HEK293 (cell line): ENCODE data around the gene ADAMTS10.

Experiments
- CTCF ChIA-PET: fragments of 350-600 bp; formaldehyde crosslinking; extraction: SDS; loops from one replicate; lab custom pipeline; 2021; ENCODE audit warnings: antibody characterized with exemption; lab: Yijun Ruan, JAX
- POLR2A ChIA-PET: fragments of 300-600 bp; formaldehyde crosslinking; extraction: SDS; loops from one replicate; lab custom pipeline; 2020; ENCODE audit warnings: antibody characterized with exemption, inconsistent platforms; lab: Yijun Ruan, JAX
- H3K27ac ChIP-seq: fragments of 200-500 bp; sonication (Bioruptor generic); 2 replicates; pipeline ENCODE4 v1.5.1; 2014; ENCODE audit warnings: low read depth, low read length, control low read depth, inconsistent platforms; ENCODE audit errors: extremely low read depth
- H3K36me3 ChIP-seq, 2 experiments: fragments of 200-500 bp in 1 of 2; sonication (Bioruptor generic) in 1 of 2; 1 replicate in 1 of 2; 2 replicates in 1 of 2; pipeline ENCODE4 v1.5.1; 2014 to 2017; ENCODE audit warnings: inconsistent platforms in 2 of 2, low read length in 2 of 2; ENCODE audit not compliant: control insufficient read depth in 2 of 2, insufficient read depth in 1 of 2
- H3K4me1 ChIP-seq: fragments of 200-500 bp; sonication (Bioruptor generic); 2 replicates; pipeline ENCODE4 v1.5.1; 2014; ENCODE audit warnings: mild to moderate bottlenecking, low read length, inconsistent platforms; ENCODE audit not compliant: control insufficient read depth, insufficient read depth
- H3K4me3 ChIP-seq: 2 replicates; pipeline ENCODE4 v1.5.1; 2011; ENCODE audit warnings: low read depth, mild to moderate bottlenecking, control low read depth, low read length, moderate library complexity
- H3K9me3 ChIP-seq: fragments of 200-500 bp; sonication (Bioruptor generic); 2 replicates; pipeline ENCODE4 v1.5.1; 2014; ENCODE audit warnings: low read depth, low read length, inconsistent platforms; ENCODE audit not compliant: control insufficient read depth, insufficient read depth
- GFI1B ChIP-seq: fragments of 450-650 bp; formaldehyde crosslinking; IDR thresholded peaks from 2 replicates; pipeline ENCODE4 v1.5.1; 2016; ENCODE audit warnings: missing biosample characterization, missing genetic modification characterization
- GLIS1 ChIP-seq: fragments of 450-650 bp; formaldehyde crosslinking; IDR thresholded peaks from 2 replicates; pipeline ENCODE4 v1.5.1; 2016; ENCODE audit warnings: missing biosample characterization, missing genetic modification characterization
- SCRT2 ChIP-seq: fragments of 450-650 bp; formaldehyde crosslinking; IDR thresholded peaks from 2 replicates; pipeline ENCODE4 v1.5.1; 2016; ENCODE audit warnings: missing biosample characterization, missing genetic modification characterization
- ZBTB20 ChIP-seq: fragments of 450-650 bp; formaldehyde crosslinking; IDR thresholded peaks from 2 replicates; pipeline ENCODE4 v1.5.1; 2016; ENCODE audit warnings: missing biosample characterization, missing genetic modification characterization
- ZFHX2 ChIP-seq: fragments of 450-650 bp; formaldehyde crosslinking; conservative IDR thresholded peaks from 2 replicates; pipeline ENCODE4 v1.5.1; 2016; ENCODE audit warnings: missing biosample characterization, missing genetic modification characterization
- ZIC2 ChIP-seq: fragments of 450-650 bp; formaldehyde crosslinking; IDR thresholded peaks from 2 replicates; pipeline ENCODE4 v1.5.1; 2016; ENCODE audit warnings: missing biosample characterization, missing genetic modification characterization
- ZNF112 ChIP-seq: fragments of 450-650 bp; formaldehyde crosslinking; IDR thresholded peaks from 2 replicates; pipeline ENCODE4 v1.5.0; 2017; ENCODE audit warnings: missing biosample characterization, missing genetic modification characterization
- ZNF132 ChIP-seq: fragments of 450-650 bp; formaldehyde crosslinking; IDR thresholded peaks from 2 replicates; pipeline ENCODE4 v1.5.1; 2017; ENCODE audit warnings: missing biosample characterization, missing genetic modification characterization, borderline replicate concordance
- ZNF16 ChIP-seq: fragments of 450-650 bp; formaldehyde crosslinking; IDR thresholded peaks from 2 replicates; pipeline ENCODE4 v1.5.1; 2016; ENCODE audit warnings: low read depth, missing biosample characterization, missing genetic modification characterization
- ZNF175 ChIP-seq: fragments of 450-650 bp; formaldehyde crosslinking; IDR thresholded peaks from 2 replicates; pipeline ENCODE4 v1.5.1; 2016; ENCODE audit warnings: missing biosample characterization, missing genetic modification characterization
- ZNF2 ChIP-seq: fragments of 450-650 bp; formaldehyde crosslinking; IDR thresholded peaks from 2 replicates; pipeline ENCODE4 v1.5.1; 2016; ENCODE audit warnings: missing biosample characterization, missing genetic modification characterization
- ZNF335 ChIP-seq: fragments of 450-650 bp; formaldehyde crosslinking; conservative IDR thresholded peaks from 2 replicates; pipeline ENCODE4 v1.5.1; 2016; ENCODE audit warnings: missing biosample characterization, missing genetic modification characterization
- ZNF426 ChIP-seq: fragments of 450-650 bp; formaldehyde crosslinking; IDR thresholded peaks from 2 replicates; pipeline ENCODE4 v1.5.1; 2017; ENCODE audit warnings: missing biosample characterization, missing genetic modification characterization, mild to moderate bottlenecking, inconsistent platforms, moderate library complexity
- ZNF529 ChIP-seq: fragments of 450-650 bp; formaldehyde crosslinking; IDR thresholded peaks from 2 replicates; pipeline ENCODE4 v1.5.1; 2017; ENCODE audit warnings: missing genetic modification characterization, missing biosample characterization; ENCODE audit not compliant: insufficient replicate concordance
- ZNF530 ChIP-seq: fragments of 450-650 bp; formaldehyde crosslinking; IDR thresholded peaks from 2 replicates; pipeline ENCODE4 v1.5.1; 2016; ENCODE audit warnings: low read depth, missing biosample characterization, missing genetic modification characterization
- ZNF571 ChIP-seq: fragments of 450-650 bp; formaldehyde crosslinking; IDR thresholded peaks from 2 replicates; pipeline ENCODE4 v1.5.0; 2017; ENCODE audit warnings: missing biosample characterization, missing genetic modification characterization
- ZNF664 ChIP-seq: fragments of 450-650 bp; formaldehyde crosslinking; IDR thresholded peaks from 2 replicates; pipeline ENCODE4 v1.5.1; 2016; ENCODE audit warnings: missing biosample characterization, missing genetic modification characterization
- ZNF701 ChIP-seq: fragments of 450-650 bp; formaldehyde crosslinking; IDR thresholded peaks from 2 replicates; pipeline ENCODE4 v1.5.1; 2016; ENCODE audit warnings: missing biosample characterization, missing genetic modification characterization
- ZNF792 ChIP-seq: fragments of 450-650 bp; formaldehyde crosslinking; IDR thresholded peaks from 2 replicates; pipeline ENCODE4 v1.5.1; 2016; ENCODE audit warnings: missing biosample characterization, missing genetic modification characterization
- ZSCAN30 ChIP-seq: fragments of 450-650 bp; IDR thresholded peaks from 2 replicates; pipeline ENCODE4 v1.5.1; 2018; ENCODE audit warnings: missing biosample characterization, mild to moderate bottlenecking, missing genetic modification characterization, moderate library complexity
- TF ChIP-seq, protein P1 (sequence below): fragments of 450-650 bp; formaldehyde crosslinking; IDR thresholded peaks from 2 replicates; pipeline ENCODE4 v1.5.1; 2016; ENCODE audit warnings: missing biosample characterization, missing genetic modification characterization
- TF ChIP-seq, protein P2 (sequence below): fragments of 450-650 bp; formaldehyde crosslinking; IDR thresholded peaks from 2 replicates; pipeline ENCODE4 v1.5.1; 2016; ENCODE audit warnings: missing biosample characterization, missing genetic modification characterization
- TF ChIP-seq, protein P3 (sequence below): fragments of 450-650 bp; formaldehyde crosslinking; IDR thresholded peaks from 2 replicates; pipeline ENCODE4 v1.5.1; 2017; ENCODE audit warnings: missing biosample characterization, missing genetic modification characterization

The ADAMTS10 gene

DNA sequence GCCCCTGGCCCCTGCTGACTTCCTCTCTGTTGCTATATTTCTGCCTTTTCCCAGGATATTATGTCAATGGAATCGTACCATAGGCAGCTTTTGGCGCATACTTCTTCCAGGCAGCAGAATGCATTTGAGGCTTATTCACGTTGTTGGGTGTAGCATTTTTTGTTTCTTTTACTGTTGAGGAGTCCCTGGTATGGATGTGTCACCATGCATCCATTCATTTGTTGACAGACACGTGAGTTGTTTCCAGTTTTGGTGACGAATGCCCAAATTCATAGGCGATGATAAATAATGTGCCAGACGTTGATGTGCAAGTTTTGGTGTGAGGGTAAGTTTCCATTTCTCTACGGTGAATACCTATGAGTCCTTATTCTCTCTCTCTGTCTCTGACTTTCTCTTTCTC is 24.9 kb upstream of the ADAMTS10 start:
- 0 out of 2 replicates have a peak, but pooled peaks cover 2% of the 10 kb centered on the region for H3K4me1 ChIP-seq
- ChIA-PET CTCF (interaction anchor here (0.6 to 2.1 kb wide), 3 partner anchors 13 to 107 kb away, joined by 3 to 6 read pairs (median 4); no protein-coding TSS in a partner anchor), POLR2A (interaction anchor here (0.6 kb wide), 1 partner anchor 9 kb away, joined by 5 read pairs; no protein-coding TSS in a partner anchor)
- no peaks in the 10 kb centered on the region for H3K9me3 ChIP-seq
- no peak overlapping the region for H3K4me3 ChIP-seq
- no peaks in the 10 kb centered on the region for H3K36me3 ChIP-seq
- TF ChIP-seq ZNF664 (tag by site-specific recombination) (no peak), ZNF426 (tag by site-specific recombination) (no peak), ZBTB20 (no peak), SCRT2 (tag by site-specific recombination) (no peak), ZNF132 (no peak), ZSCAN30 (tag by site-specific recombination) (no peak), ZNF701 (tag by site-specific recombination) (no peak), ZNF530 (tag by site-specific recombination) (no peak), ZNF529 (tag by site-specific recombination) (no peak), ZNF175 (no peak), GFI1B (tag by site-specific recombination) (no peak)
- TF ChIP-seq, protein P1, sequence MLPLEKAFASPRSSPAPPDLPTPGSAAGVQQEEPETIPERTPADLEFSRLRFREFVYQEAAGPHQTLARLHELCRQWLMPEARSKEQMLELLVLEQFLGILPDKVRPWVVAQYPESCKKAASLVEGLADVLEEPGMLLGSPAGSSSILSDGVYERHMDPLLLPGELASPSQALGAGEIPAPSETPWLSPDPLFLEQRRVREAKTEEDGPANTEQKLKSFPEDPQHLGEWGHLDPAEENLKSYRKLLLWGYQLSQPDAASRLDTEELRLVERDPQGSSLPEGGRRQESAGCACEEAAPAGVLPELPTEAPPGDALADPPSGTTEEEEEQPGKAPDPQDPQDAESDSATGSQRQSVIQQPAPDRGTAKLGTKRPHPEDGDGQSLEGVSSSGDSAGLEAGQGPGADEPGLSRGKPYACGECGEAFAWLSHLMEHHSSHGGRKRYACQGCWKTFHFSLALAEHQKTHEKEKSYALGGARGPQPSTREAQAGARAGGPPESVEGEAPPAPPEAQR (tag by site-specific recombination), result no peak
- H3K27ac ChIP-seq, result no peak overlapping the region

DNA sequence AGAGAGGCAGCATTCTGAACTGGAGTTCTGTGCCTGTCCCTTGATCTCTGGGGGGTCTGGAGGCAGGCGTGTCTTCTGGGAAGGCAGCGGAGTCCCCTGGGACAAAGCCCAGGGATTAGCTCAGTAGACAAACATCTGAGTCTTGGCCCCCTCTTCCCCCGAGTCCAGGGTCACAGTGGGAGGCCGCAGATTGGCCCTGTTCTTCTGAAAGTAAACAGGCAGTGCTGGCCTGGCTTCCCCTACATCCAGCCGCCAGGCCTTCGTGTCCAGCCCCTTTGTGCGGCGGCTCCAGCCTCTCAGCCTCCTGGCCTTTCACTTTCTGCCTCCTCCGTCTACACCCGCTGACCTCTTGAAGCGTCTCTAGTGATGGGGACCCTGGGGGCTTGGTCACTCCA is 20.9 kb upstream of the ADAMTS10 start:
- ChIA-PET POLR2A (no interaction called here), CTCF (interaction anchor here (0.6 to 1.0 kb wide), 2 partner anchors 10 to 262 kb away, joined by 3 read pairs; no protein-coding TSS in a partner anchor)
- Histone ChIP-seq H3K27ac (no peak overlapping the region), H3K4me1 (0 out of 2 replicates have a peak, but pooled peaks cover 2% of the 10 kb centered on the region), H3K9me3 (no peaks in the 10 kb centered on the region), H3K4me3 (no peak overlapping the region), H3K36me3 (no peaks in the 10 kb centered on the region)
- TF ChIP-seq ZNF792 (tag by site-specific recombination) (no peak), ZNF335 (tag by site-specific recombination) (no peak), ZNF571 (tag by site-specific recombination) (no peak), ZFHX2 (no peak), ZNF16 (tag by site-specific recombination) (no peak), GLIS1 (tag by site-specific recombination) (peak; percentile 98), ZNF112 (tag by site-specific recombination) (no peak), ZIC2 (tag by site-specific recombination) (peak; percentile 94), ZNF2 (no peak)
- TF ChIP-seq, protein P2, sequence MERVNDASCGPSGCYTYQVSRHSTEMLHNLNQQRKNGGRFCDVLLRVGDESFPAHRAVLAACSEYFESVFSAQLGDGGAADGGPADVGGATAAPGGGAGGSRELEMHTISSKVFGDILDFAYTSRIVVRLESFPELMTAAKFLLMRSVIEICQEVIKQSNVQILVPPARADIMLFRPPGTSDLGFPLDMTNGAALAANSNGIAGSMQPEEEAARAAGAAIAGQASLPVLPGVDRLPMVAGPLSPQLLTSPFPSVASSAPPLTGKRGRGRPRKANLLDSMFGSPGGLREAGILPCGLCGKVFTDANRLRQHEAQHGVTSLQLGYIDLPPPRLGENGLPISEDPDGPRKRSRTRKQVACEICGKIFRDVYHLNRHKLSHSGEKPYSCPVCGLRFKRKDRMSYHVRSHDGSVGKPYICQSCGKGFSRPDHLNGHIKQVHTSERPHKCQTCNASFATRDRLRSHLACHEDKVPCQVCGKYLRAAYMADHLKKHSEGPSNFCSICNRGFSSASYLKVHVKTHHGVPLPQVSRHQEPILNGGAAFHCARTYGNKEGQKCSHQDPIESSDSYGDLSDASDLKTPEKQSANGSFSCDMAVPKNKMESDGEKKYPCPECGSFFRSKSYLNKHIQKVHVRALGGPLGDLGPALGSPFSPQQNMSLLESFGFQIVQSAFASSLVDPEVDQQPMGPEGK (tag by site-specific recombination), result peak; percentile 63
- TF ChIP-seq, protein P3, sequence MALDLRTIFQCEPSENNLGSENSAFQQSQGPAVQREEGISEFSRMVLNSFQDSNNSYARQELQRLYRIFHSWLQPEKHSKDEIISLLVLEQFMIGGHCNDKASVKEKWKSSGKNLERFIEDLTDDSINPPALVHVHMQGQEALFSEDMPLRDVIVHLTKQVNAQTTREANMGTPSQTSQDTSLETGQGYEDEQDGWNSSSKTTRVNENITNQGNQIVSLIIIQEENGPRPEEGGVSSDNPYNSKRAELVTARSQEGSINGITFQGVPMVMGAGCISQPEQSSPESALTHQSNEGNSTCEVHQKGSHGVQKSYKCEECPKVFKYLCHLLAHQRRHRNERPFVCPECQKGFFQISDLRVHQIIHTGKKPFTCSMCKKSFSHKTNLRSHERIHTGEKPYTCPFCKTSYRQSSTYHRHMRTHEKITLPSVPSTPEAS (tag by site-specific recombination), result 0 out of 2 replicates have a peak, but pooled peaks have one; percentile 20
